ENCODE measurements around the gene CYSRT1.

CYSRT1 gene

DNA sequence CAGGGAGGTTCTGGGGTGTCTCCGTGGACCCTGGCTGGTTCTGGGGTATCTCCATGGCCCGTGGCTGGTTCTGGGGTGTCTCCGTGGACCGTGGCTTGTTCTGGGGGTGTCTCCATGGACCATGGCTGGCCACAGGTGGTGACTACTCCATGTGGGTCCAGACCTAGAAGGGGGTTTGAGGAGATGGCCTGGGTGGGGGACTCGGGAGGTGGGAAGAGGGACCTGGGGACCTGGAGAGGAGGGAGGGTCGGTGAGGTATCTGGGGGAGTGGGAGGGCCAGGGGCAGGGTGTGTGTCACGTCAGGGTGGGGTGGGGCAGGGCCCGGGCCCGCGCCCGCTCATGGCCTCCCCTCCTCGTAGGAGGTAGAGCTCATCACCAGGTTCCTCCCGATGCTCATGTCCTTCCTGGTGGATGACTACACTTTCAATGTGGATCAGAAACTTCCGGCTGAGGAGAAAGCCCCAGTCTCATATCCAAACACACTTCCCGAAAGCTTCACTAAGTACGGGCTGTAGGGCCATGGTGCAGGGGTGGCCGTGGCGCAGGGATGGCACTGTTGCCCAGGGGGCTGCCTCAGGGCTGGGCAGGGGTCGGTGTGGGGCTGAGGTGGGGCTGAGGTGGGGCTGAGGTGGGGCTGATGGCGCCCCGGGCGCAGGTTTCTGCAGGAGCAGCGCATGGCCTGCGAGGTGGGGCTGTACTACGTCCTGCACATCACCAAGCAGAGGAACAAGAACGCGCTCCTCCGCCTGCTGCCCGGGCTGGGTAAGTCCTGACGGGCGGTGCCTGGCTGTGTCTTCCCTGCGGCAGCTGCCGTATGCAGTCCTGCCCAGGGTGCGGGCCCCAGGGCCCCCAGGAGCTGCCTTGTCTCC is 41.8 kb downstream of the CYSRT1 start:
- no peak for FAIRE-seq

DNA sequence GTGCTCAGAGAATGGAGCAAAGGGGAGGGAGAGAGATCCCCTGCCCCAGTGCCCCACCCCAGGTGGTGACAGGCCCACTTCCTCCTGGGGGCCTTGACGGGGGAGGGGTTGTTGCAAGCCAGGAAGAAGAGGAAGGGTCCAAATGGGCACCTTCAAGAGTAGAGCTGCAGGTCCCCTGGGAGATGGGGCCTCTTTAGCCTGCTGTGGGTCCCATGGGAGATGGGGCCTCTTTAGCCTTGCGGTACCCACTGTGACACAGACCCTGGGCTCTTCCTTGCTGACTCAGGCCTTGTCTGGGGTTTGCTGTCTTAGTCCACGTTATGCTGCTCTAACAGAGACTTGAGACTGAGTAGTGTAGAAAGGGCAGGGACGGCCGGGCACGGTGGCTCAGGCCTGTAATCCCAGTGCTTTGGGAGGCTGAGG is 43.0 kb downstream of the CYSRT1 start:
- DNase-seq (ENCODE audit: insufficient read length, low spot score) (peak; percentile 60), FAIRE-seq (peak; percentile 78)

More for the DNA sequence above, 41.8 kb downstream of the CYSRT1 start:
- DNase-seq (ENCODE audit: insufficient read length, low spot score): no peak

DNA sequence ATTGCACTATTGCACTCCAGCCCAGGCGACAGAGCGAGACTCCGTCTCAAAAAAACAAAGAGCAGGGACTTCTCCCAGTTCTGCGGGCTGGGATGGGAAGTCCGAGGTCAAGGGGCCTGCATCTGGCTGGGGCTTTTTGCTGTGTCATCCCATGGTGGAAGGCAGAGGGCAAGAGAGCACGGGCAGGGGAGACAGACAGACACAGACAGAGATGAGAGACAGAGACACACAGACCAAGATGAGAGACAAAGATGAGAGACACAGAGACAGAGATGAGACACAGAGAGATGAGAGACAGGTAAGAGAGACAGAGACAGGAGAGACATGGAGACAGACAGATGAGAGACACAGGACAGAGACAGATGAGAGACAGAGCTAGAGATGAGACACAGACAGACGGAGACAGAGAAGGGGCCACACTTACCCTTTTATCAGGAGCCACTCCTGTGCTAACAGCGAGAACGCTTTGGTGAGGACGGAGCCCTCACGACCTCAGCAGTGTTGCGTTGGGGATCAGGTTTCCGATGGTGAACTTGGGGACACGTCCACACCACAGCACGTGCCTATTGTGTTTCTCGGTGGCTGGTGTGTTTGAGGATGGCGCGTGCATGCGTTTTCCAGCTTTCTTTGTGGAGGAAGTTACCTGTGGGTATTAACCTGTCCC is 43.7 kb downstream of the CYSRT1 start:
- DNase-seq (ENCODE audit: insufficient read length, low spot score): no peak
- FAIRE-seq: no peak

DNA sequence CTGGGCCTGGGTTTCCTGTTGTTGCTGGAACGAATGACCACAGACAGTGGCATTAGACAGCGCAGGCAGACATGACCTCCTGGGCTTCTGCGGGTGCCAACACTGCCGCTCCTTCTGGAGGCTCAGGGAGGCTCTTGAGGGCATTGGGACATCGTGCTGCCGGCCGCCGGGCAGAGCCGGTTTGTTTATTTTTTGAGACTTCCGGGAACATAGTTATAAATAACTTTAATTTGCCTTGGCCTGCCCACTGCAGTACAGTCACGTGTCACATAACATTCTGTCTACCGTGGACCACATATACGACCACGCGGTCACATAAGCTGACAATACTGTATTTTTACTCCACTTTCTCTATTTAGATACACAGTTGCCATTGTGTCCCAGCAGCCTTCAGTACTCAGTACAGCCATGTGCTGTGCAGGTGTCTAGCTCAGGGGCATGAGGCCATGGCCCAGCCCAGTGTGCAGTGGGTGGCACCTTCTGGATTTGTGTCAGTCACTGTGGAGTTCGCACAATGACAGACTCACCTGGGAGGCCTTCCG is 44.3 kb downstream of the CYSRT1 start:
- DNase-seq (ENCODE audit: insufficient read length, low spot score) (no peak), FAIRE-seq (peak; percentile 45)

DNA sequence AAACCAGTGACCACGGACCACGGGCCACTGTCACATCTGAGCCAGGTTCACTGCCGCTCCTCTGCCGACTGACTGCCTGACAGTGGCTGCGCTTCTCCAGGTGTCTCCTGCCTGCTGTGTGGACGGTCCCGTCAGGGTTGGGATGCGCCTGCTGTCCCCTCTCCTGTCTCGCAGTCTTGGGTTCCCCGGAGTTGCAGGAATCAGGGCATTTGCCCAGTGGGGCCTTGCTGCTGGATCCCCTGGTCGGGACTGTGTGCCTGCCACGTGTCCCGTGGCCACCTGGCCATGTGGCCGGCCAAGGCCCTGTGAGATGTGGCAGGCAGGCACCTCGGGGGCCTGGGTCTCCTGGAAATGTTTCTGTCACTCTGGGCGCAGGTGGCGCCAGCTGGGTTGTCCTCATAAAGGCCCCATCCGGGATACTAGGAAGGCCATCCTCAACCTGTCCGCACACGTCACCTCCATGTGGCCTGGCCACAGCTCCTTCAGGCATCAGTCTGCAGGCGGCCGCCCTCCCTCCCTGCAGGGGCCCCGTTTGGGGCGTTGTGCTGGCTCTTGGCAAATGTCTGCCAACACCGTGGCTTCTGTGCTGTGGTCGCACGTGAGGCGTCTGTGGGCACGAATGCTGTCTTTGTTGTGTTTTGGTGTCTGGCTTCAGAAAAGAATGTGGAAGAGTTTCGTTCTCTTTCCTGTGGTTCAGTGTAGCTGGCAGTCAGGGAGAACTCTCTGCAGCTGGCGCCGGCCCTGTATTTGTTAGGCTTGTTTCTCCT is 46.1 kb downstream of the CYSRT1 start:
- DNase-seq (ENCODE audit: insufficient read length, low spot score) (no peak), FAIRE-seq (no peak)

DNA sequence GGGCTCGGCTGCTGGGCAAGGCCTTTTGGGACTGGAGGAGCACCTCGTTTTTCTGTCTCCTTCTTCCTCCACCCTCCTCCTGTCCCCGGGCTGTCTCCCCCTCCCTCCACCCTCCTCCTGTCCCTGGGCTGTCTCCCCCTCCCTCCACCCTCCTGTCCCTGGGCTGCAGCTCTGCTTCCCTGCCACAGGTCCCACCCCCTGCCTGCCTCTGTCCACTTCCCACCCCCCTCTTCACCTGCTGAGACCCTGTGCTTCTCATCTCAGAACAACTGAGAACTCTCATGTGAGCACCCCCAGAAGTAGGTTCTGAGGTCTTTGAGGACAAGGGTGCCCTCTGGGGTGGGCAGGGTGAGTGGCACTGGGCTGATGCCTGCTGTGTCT is 46.7 kb downstream of the CYSRT1 start:
- no peak for FAIRE-seq

DNA sequence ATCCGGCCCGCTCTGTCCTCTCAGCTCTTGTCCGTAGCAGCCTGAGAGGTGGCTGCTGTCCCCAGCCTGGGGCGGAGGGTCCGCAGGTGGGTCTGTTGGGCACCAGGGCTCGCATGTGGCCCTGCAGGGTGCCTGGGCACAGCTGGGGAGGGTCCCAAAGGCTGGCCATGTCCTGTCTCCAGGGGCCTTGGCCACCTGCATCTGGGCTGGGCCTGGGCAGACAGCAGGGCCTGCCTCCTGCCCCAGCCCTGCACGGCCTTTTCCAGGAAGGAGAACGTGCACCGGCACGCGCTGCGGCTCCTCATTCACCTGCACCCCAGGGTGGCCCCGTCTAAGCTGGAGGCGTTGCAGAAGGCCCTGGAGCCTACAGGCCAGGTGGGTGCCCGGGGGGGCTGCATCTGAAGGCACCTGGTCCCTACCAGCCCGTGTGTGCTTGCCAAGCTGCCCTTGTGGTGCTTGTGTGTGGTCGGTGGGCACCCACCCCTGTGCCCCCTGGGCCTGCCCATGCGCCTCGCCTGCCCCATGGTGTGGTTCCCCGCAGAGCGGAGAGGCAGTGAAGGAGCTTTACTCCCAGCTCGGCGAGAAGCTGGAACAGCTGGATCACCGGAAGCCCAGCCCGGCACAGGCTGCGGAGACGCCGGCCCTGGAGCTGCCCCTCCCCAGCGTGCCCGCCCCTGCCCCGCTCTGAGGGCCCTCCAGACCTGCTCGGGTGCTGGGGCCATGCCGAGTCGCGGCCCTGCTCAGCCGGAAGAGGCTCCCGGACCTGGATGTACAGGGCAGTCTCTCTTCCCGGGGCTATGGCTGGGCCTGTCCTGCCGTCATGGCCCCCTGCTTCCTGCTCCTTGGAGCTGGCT is 47.5 kb downstream of the CYSRT1 start:
- FAIRE-seq (no peak), DNase-seq (ENCODE audit: insufficient read length, low spot score) (no peak)

More for the DNA sequence above, 46.7 kb downstream of the CYSRT1 start:
- no peak for DNase-seq (ENCODE audit: insufficient read length, low spot score)

DNA sequence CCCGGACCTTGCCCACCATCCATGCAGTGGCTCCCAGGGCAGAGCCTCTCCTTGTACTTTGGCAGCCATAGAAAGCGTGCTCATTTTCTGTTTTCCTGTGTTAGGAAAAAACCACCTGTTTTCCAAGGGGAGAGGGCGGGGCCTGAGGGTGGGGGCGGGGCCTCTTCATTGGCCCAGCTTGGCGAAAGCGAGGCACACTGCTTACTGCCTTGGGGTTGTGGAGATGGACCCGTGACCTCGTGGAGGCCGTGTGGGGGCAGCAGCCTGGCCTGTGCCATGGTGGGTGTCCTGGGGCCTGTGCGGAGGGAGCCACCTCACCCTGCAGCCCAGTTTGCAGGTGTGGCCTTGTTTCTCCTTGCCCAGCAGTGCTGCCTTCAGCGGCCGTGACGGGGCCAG is 48.1 kb downstream of the CYSRT1 start:
- DNase-seq (ENCODE audit: insufficient read length, low spot score) (no peak), FAIRE-seq (no peak)

DNA sequence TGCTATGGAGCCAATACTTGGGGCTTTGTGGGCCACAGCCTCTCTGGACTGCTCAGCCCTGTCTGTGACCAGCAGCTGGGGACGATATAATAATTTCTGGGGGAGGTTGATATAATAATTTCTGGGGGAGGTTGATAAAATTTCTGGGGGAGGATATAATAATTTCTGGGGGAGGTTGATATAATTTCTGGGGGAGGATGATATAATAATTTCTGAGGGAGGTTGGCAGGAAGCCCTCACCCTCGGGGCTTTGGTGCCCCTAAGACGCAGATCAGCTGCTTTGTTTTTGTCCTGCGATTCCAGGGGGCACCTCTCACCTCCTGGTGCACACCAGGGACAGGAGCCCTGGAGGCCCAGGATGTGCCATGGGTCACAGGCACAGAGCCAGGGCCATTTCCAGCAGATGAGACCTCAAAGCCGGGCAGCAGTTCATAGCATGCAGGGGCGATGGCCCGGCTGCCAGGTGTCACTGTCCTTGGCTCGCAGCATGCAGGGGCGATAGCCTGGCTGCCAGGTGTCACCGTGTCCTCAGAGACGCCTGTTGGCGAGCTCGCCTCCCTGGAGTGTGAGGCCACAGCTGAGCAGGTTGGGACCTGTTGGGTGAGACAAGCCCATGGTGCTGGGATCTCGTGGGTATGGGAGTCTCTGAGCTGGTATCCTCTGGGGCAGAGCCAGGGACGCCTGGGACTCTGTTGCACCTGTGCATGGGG is 48.8 kb downstream of the CYSRT1 start:
- FAIRE-seq: no peak
- DNase-seq (ENCODE audit: insufficient read length, low spot score): no peak

DNA sequence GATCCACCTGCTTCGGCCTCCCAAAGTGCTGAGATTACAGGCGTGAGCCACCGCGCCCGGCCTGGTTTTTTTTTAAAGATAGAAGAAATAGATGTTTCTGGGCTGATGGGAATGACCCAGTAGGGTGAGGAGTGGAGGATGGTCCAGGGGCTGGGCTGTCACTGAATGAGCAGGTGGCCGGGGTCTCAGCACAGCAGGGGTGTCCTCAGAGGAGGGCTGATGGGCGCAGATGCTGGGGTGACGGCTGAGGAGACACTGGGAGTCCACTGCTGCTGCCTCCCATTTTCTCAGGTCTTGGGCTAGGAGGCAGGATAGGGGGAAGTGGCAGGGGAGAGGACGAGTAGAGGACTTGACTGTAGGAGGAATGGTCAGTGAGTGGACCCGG is 50.2 kb downstream of the CYSRT1 start:
- DNase-seq (ENCODE audit: insufficient read length, low spot score) (no peak), FAIRE-seq (no peak)

Data from GM19239 (cell line).